GM23248 (cell line): ENCODE data around the gene ST6GAL1.

Source experiments
- EZH2 ChIP-seq: fragments of 200-600 bp; sonication (generic); IDR thresholded peaks from 2 replicates; pipeline ENCODE4 v1.6.1; 2018; ENCODE audit warnings: antibody characterized with exemption, mild to moderate bottlenecking; ENCODE audit not compliant: insufficient read depth, poor library complexity, severe bottlenecking
- EZH2phosphoT487 ChIP-seq: fragments of 200-600 bp; sonication (generic); IDR thresholded peaks from 2 replicates; pipeline ENCODE4 v1.6.1; 2018; ENCODE audit warnings: antibody characterized with exemption, moderate library complexity, mild to moderate bottlenecking, low read depth; ENCODE audit not compliant: insufficient read depth

GRCh38 chr3:187079090-187080022 lies 149.0 kb downstream of the ST6GAL1 start:
- TF ChIP-seq EZH2phosphoT487 (no peak), EZH2 (no peak)
